ENCODE measurements around the gene RSPO3.

RSPO3 gene

DNA sequence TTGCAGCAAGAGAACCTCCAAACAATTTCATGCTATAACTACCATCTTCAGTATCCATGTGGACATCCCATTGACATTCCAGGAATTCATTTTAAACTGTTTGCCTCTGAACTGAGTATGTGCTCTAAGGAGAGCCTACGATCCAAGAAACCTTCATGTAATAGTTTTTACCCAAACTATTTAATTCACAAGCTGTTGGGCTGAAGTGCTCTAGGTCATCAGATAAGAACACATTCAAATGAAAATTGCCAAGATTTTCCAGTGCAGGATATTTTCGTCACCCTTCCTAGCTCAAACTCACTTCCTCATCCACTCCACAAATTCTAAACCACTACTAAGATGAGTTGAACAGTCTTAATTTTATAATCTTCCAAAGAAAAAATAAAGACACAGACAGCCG lies 12.8 kb downstream of the RSPO3 start:
- H3K4me3 ChIP-seq (ENCODE audit: low read depth, low read length), result no peak overlapping the region
- TF ChIP-seq, protein P1, sequence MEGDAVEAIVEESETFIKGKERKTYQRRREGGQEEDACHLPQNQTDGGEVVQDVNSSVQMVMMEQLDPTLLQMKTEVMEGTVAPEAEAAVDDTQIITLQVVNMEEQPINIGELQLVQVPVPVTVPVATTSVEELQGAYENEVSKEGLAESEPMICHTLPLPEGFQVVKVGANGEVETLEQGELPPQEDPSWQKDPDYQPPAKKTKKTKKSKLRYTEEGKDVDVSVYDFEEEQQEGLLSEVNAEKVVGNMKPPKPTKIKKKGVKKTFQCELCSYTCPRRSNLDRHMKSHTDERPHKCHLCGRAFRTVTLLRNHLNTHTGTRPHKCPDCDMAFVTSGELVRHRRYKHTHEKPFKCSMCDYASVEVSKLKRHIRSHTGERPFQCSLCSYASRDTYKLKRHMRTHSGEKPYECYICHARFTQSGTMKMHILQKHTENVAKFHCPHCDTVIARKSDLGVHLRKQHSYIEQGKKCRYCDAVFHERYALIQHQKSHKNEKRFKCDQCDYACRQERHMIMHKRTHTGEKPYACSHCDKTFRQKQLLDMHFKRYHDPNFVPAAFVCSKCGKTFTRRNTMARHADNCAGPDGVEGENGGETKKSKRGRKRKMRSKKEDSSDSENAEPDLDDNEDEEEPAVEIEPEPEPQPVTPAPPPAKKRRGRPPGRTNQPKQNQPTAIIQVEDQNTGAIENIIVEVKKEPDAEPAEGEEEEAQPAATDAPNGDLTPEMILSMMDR (IDR thresholded peaks at IDR 0.05; ENCODE audit: low read depth, low read length), result no peak

DNA sequence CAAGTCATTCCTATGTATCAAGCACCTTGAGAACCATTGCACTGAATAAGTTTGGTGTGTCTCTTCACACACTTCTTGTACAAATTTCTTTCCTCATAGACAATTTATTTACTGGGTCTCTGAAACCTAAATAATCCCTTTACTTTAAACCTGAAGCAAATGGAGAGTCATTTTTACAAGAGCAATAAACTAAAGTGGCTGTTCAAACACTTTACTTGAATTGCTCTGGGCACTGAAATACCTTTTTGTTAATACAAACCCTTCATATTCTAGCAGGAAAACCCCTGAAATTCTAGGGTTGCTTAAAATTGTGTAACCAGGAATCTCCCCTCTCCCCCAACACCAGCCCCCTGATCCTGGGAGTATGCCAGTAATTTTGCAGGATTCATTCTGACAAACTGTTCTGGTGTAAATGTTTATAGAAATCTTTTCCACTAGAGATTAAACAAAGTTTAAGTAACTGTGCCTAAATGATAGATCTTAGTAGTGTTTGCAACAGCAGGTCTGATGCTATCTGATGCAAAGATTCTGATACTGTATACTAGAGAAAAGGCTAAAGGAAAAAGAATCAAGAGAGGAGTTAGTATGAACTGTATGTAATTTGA lies 13.4 kb downstream of the RSPO3 start:
- TF ChIP-seq, protein P1 (IDR thresholded peaks at IDR 0.05; ENCODE audit: low read depth, low read length), result no peak
- no peak overlapping the region for H3K4me3 ChIP-seq (ENCODE audit: low read depth, low read length)

DNA sequence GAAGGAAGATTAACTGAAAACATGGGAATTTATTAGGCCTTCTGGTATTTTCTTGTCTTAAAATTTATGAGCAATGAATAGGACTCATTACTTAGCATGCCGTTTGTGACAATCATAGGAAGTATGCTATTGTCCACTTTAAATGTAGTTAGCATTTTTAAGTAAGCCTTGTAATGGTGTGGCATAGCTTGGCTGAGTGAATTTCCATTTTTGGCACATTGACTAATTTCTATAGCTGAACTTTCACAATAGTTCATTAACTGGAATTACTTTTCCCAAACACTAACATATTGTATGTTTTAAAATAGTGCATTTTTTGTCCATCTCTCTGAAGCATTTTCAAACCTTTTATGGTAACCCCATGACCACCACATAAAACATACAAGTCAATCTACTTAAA lies 15.7 kb downstream of the RSPO3 start:
- H3K4me3 ChIP-seq (ENCODE audit: low read depth, low read length), result no peak overlapping the region
- TF ChIP-seq, protein P1 (IDR thresholded peaks at IDR 0.05; ENCODE audit: low read depth, low read length), result no peak

DNA sequence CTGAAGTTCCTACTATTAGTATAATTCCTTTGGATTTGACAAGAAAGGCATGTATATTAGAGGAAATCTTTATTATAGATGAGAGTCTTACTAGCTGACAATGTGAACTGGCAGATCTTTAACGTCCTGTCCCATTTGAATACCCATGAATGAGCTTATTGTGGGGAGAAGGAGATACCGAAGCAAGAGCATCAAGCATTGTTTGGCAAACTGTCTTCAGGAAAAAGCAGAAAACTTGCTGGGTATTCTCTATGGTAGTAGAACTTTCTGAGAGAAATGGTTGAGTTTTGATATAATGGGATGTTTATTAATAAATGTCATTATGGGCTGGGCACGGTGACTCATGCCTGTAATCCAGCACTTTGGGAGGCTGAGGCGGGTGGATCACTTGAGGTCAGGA lies 18.3 kb downstream of the RSPO3 start:
- TF ChIP-seq, protein P1 (IDR thresholded peaks at IDR 0.05; ENCODE audit: low read depth, low read length), result no peak
- no peak overlapping the region for H3K4me3 ChIP-seq (ENCODE audit: low read depth, low read length)

DNA sequence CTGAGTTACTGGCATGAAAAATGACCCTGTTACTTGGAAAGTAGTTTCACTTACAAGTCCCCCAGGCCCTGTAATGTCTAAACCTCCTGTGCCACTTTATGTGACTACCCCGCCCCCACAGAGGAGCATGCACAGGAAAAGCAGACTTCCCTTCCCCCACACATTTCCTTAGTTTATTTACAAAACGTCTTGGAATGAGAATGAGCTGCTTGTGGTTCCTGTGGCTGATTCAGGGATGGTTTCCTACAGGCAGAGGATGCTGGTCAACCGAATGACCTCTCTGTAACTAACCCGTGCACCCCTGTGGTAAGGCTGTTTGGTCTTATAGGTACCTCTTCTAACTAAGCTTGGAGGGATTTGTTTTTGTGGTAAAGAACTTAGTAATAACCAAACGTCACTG lies 28.5 kb downstream of the RSPO3 start:
- no peak overlapping the region for H3K4me3 ChIP-seq (ENCODE audit: low read depth, low read length)
- TF ChIP-seq, protein P1 (IDR thresholded peaks at IDR 0.05; ENCODE audit: low read depth, low read length), result no peak

DNA sequence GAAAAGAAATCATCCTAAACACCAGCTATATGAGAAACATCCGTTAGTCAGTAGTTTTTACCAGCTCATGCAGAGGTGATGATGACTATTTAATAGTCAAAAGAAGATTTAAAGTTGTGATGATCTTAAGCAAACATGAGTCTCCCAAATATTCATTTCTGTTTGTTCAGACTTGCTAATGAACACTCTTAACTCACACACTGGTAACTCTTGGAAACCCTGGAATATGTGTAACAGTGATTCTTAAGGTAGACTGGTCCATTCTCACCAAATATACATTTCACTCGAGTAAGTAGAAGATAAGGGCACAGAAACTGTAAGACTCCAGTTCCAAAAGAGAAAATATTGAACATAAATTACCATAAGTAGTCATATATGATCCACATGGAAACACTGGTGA lies 29.1 kb downstream of the RSPO3 start:
- TF ChIP-seq, protein P1 (IDR thresholded peaks at IDR 0.05; ENCODE audit: low read depth, low read length), result no peak
- H3K4me3 ChIP-seq (ENCODE audit: low read depth, low read length), result no peak overlapping the region

DNA sequence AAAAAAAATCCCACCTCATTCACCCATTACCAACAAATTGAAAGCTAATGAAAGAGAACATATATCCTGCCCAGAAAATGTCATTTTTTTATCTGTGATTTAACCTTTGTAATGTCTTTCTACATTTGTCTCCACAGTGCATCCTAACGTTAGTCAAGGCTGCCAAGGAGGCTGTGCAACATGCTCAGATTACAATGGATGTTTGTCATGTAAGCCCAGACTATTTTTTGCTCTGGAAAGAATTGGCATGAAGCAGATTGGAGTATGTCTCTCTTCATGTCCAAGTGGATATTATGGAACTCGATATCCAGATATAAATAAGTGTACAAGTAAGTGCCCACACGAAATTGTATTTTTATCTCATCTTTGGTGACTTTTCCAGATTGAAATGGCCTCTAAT lies 30.0 kb downstream of the RSPO3 start:
- no peak overlapping the region for H3K4me3 ChIP-seq (ENCODE audit: low read depth, low read length)
- TF ChIP-seq, protein P1 (IDR thresholded peaks at IDR 0.05; ENCODE audit: low read depth, low read length), result no peak

Measured in WI38 (cell line).